GM18502 (cell line): ENCODE measurements around the gene COX18.
A peak's percentile ranks its signal among the peaks of the same experiment; 100 is the strongest.

Experiments used
- ATAC-seq: cut with Tn5 transposase; IDR thresholded peaks from one replicate; pipeline ENCODE4 v1.9.1; 2021; ENCODE audit warnings: mild to moderate bottlenecking; ENCODE audit not compliant: unreplicated experiment, poor library complexity

The COX18 gene, protein sequence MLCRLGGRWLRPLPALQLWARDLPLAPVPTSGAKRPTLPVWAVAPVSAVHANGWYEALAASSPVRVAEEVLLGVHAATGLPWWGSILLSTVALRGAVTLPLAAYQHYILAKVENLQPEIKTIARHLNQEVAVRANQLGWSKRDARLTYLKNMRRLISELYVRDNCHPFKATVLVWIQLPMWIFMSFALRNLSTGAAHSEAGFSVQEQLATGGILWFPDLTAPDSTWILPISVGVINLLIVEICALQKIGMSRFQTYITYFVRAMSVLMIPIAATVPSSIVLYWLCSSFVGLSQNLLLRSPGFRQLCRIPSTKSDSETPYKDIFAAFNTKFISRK

DNA sequence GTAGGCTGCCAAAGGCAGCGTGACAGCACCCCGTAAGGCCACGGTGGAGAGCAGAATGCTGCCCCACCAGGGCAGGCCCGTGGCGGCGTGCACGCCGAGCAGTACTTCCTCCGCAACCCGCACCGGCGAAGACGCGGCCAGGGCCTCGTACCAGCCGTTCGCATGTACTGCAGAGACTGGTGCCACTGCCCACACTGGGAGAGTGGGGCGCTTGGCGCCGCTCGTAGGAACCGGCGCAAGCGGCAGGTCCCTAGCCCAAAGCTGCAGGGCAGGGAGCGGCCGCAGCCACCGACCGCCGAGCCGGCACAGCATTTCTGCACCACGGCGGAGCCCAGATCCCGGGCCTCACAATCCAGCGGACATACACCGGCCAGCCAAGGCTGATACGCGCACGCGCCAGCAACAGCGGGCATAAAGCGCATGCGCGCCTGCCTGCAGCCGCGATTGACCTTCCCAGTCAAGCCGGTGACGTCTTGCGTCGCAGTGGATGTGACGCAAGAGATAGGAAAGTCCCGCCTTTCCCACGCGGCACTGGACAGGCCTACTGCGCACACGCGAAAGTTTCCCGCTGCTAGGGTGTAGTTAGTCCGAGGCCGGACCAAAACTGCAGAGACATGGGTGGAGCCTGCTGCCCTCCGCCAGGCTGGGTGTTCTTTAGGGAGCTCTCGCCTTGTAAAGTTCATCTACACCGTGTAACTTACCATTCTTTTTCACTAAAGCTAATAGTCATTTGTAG is at the start of gene COX18:
COX18 (minus strand) TSS at position 379 of the 736 bp plus-strand sequence; CDS start at position 312, 67 bp downstream.
- ATAC-seq: peak; percentile 84

DNA sequence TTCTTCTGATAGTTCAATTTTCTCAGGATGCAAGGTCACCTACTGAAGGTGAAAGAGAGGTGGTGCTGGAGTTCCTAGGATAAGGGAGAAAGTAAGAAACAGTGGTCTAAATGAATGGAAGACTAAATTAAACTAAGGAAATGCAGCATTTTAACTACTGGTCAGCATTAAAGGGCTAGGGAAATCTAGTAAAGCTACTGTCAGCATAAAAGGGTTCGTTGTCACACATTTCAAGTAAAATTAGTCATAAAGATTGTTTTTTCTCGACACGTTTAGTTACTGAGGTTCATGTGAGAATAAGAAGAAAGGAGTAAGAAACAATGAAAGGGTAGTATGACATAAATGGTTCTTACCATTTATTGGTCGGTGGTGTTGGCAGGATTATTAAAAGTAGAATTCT is 40.0 kb upstream of the COX18 start:
- no peak for ATAC-seq

GRCh38 chr4:73104695-73105094 is 35.2 kb upstream of the COX18 start:
- ATAC-seq: no peak

GRCh38 chr4:73103799-73104503 is 34.4 kb upstream of the COX18 start:
- ATAC-seq: no peak

DNA sequence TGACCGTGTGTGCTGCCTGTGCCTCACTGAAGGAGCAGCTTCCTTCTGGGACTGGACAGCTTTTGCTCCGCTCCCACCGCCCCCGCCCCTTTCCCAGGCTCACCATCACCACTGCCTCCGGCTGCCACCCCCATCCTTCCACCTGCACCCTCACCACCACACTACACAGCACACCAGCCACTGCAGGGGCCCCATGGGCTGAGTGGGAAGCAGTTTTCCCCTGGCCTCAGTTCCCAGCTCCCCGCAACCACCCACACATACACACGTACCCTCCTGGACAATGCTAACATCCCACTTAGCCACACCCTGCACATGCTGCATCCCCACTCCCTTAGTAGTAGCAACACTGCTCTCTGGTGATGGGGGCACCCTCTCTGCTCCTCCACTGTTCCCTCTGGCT is 29.6 kb upstream of the COX18 start:
- ATAC-seq: no peak

GRCh38 chr4:73098713-73099112 is 29.2 kb upstream of the COX18 start:
- no peak for ATAC-seq

DNA sequence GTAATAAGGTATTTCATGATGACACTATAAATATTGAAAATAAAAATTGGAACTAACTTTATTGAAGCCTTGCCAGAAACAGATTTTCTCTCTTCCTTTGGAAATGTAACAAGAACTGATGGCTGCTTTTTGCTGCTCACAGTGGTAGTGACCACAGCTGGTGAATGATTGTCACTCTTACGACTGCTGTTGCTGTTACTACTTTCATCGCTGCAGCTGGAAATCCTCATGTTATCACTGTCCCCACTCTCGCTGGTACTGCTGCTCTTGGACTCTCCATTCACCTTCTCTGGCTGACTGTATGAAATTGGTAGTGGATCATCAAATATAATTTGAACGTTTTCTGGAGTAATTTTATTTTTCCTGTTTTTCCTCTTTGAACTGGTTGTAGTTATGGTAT is 28.5 kb upstream of the COX18 start:
- ATAC-seq: no peak

DNA sequence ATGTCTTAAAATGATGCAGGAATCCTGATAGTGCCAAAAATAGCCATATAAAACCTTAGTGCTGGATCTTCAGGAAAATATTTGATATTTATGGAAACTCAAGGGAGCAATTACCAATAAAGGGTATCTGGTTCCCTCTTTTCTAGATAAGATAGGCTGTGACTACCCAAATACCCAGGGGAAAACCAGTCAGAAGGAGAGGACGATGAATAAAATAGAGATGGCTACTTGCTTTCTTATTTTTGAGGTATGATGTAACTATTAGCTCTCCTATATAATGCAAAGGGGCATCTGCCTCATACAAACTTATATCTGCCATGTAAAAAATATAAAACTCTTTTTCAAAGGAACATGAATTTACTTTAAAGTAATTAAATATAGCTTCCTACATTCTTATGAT is 23.4 kb upstream of the COX18 start:
- ATAC-seq: no peak

DNA sequence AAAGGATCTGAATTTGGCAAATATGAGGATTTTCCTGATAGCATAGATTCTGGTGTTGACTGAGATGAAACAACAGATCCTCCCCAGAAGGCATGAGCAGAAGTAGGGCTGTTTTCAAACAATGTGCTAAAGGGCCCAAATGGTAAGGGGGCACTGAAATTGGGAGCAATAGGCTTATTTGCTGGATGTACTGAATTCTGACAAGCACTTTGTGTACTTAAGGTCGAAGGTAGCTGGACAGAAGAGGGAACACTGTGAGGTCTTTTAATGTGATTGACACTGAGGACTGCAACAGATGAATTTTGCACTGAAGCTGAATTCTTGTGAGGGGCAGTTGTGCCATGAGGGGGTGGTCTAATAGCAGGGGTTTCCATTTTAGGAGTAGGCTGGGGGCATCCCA is 21.2 kb upstream of the COX18 start:
- ATAC-seq: no peak

DNA sequence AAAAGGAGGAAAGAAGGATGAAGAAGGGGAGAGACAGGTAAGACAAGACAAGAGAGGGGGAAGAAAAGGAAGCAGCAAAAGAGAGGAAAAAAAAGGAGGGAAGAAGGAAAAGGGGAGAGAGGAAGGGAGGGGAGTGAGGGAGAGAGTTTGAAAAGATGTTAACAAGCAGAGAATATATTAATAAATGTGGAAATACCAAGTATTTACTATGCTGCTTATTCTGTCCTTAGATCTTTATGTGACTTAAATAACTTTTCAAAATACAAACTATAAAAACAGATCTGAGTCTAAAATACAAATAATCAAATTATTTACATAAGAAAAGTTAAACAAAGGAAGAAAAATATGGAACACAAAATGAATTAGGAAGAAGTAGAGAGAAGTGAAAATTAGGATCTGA is 18.4 kb upstream of the COX18 start:
- ATAC-seq: no peak

DNA sequence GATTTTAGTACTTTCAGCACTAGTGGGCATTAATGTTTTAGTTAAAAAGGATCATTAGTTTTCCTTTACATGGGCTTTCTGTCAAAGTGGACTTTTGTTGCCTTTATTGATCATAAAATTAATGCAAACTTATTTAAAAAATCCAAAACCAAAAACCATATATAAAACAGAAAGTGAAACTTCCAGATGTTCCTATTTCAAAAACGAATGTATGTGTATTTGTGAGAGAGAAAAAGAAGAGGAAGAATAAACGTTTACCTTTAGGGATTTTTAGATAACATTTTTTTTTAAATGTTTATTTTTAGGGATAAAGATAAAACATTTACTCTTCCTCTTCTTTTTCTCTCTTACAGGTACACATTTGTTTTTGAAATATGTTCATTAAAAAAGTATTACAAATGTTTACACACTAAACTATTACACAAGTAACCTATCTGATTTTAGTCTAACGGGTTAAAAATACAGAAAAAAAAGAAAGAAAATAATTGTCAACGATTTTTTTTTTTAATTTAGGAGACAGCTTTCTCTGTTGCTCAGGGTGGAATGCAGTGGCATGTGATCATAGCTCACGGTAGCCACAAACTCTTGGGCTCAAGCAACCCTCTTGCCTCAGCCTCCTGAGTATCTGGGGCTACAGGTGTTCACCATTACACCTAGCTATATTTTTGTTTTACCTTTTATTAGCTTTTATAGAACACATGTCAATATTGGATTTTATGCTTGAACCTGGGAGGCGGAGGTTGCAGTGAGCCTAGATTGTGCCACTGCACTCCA is 16.8 kb upstream of the COX18 start:
- ATAC-seq: peak; percentile 49

- ATAC-seq: no peak
Measured at GRCh38 chr4:73080789-73081188, 11.3 kb upstream of the COX18 start.

DNA sequence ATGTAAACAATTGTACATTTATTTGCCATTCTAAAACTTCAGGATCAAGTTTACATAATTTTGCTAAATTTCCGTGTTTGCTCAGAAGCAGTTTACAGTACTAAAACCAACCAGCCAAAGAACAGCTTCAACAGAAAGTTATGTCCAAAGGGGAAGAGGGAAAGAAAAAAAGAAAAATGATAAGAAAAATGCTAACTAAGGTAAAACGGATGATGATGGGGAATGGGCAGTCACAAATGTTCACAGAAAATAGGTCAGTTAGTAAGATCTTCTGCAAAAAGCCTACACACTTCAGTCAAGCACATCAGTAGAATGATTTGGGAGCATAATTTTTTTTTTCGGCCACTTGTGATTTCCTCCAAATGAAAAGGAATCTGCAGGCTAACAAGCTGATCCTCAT is 6.3 kb upstream of the COX18 start:
- no peak for ATAC-seq

DNA sequence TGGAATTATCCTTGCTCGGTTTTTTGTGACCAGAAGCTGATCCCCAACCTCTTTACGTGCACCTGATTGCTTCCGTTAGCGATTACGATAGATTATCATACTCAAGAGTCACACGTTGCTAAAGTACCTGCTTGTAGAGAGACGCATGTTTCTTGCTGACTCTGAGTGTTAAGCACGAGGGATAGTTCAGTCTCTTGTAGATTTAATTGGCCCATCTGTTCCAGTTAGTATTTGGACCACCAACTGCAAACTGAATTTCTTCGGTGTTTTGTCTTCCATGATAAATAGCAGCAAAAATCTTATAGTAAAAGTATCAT is 516 bp upstream of the COX18 start:
- ATAC-seq: peak; percentile 19

GRCh38 chr4:73068491-73069337 is 802 bp downstream of the COX18 start:
- ATAC-seq: peak; percentile 9

DNA sequence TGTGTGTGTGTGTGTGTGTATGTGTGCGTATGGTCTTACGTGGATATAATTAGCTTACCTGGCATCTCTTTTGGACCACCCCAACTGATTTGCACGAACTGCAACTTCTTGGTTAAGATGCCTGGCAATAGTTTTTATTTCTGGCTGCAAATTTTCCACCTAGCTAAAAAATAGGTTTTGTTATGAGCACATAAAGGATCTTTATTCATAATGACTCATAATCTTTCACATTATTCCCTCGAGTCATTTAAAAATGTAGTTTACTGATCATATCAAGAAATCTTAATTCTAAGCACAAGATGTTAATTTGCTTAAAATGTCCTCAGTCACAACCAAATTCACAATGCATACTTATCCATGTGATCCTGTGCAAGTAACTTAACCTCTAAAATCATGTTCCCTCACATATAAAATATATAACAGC is 1.5 kb downstream of the COX18 start:
- no peak for ATAC-seq

GRCh38 chr4:73066928-73067327 is 2.6 kb downstream of the COX18 start:
- no peak for ATAC-seq

DNA sequence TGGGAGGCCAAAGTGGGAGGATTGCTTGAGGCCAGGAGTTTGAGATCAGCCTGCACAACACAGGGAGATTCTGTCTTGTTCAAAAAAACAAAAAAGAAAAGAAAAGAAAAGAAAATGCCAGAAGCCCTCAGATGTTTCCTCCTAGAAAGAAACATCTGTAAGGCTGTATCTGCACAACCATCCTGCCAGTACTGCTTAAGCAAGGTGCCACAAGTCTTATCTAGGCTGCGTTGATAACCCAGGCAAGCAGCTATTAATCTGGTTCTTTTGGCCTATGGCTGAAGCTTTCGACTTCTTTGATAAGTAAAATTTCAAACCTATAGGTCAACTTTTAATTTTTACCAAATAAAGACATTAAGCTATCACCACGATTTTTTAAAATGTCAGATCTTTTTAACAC is 3.1 kb downstream of the COX18 start:
- no peak for ATAC-seq

GRCh38 chr4:73064536-73064935 is 5.0 kb downstream of the COX18 start:
- no peak for ATAC-seq
